ENCODE data around the gene MNDA.

GRCh38 chr1:158821723-158822122 lies 9.4 kb upstream of the MNDA start:
- TF ChIP-seq CTCF (IDR thresholded peaks at IDR 0.05) (no peak), POLR2A (IDR thresholded peaks at IDR 0.05) (no peak), POLR2AphosphoS5 (IDR thresholded peaks at IDR 0.05) (no peak)

Data from stomach (tissue), 4 donors.